Body of pancreas (tissue), 4 donors: ENCODE measurements around the gene PBX3. TPM values are rescaled to one million over a fixed set of nuclear protein-coding genes. Genes with fewer than 3 reads are reported as not detected.

Experiments used
- ATAC-seq: fragments of 150-250 bp; one replicate; pipeline ENCODE4 v1.9.1; 2016
- DNase-seq, 4 donors: peaks; one replicate each; pipeline ENCODE4 v3.0.0-alpha.2; 2019
- H3K27ac ChIP-seq, 4 donors: fragments of 200-600 bp; sonication (generic); 1 replicate in 3 of 4; 2 replicates in 1 of 4; pipeline versions ENCODE4 v1.5.1 to v1.6.1; 2016 to 2019; ENCODE audit warnings: mild to moderate bottlenecking in 1 of 4, mixed read lengths in 1 of 4, moderate library complexity in 1 of 4
- H3K27me3 ChIP-seq, 2 donors: fragments of 200-600 bp; sonication (generic); one replicate each; pipeline ENCODE4 v1.6.0; 2016; ENCODE audit warnings: mild to moderate bottlenecking in 1 of 2
- H3K36me3 ChIP-seq, 2 donors: fragments of 200-600 bp; sonication (generic); replicated peaks in 1 of 2; 2 replicates each; pipeline ENCODE4 v1.5.1; 2016; ENCODE audit warnings: low read depth in 2 of 2; ENCODE audit not compliant: insufficient read depth in 1 of 2
- H3K4me1 ChIP-seq: fragments of 200-600 bp; sonication (generic); one replicate; pipeline ENCODE4 v1.6.0; 2016
- H3K4me3 ChIP-seq, 2 donors: fragments of 200-600 bp; sonication (generic); 1 replicate in 1 of 2; 2 replicates in 1 of 2; pipeline ENCODE4 v1.5.1; 2016 to 2019
- H3K9me3 ChIP-seq, 3 donors: fragments of 200-600 bp; sonication (generic); 1 replicate in 2 of 3; 2 replicates in 1 of 3; pipeline ENCODE4 v1.5.1; 2016
- CTCF ChIP-seq, 7 experiments: fragments of 450-650 bp in 4 of 7; fragments of 200-600 bp in 3 of 7; sonication (generic) in 3 of 7; IDR thresholded peaks; one replicate each; pipeline ENCODE4 v1.5.1; 2016 to 2019; ENCODE audit warnings: antibody characterized with exemption in 7 of 7
- POLR2A ChIP-seq, 3 donors: fragments of 450-650 bp; IDR thresholded peaks; one replicate each; pipeline ENCODE4 v1.6.1; 2016; ENCODE audit warnings: antibody characterized with exemption in 3 of 3, mild to moderate bottlenecking in 2 of 3
- WGBS, 2 donors: methylation state at CpG; one replicate each; pipeline ENCODE4 v1.1.5; 2017; 5-methylcytosine and 5-hydroxymethylcytosine counted together
- intact Hi-C: fragments of 100-400 bp; cut with DNase I; formaldehyde crosslinking; loops from one replicate; pipeline ENCODE4 v1.15.1; 2023
- total RNA-seq, 2 donors: library from RNA; depleted of rRNA; stranded (reverse); fragments of >200 nt; gene quantifications; one replicate each; pipeline ENCODE4 v1.1.0, GENCODE V29; 2016

Gene PBX3
- total RNA-seq, 2 donors from 2014 or later = 12.5 to 36.3 TPM

- TF ChIP-seq POLR2A (IDR thresholded peaks at IDR 0.05) (no peak), CTCF (IDR thresholded peaks at IDR 0.05) (no peak)
- H3K4me3 ChIP-seq = no peak overlapping the region
- intact Hi-C loops = no loop called here
- H3K27me3 ChIP-seq = no peaks in the 10 kb centered on the region
- 78 to 88% methylated on average over 6 of the region's 6 CpGs for WGBS, 2 donors
- H3K36me3 ChIP-seq = no peaks in the 10 kb centered on the region
- ATAC-seq (no peak), DNase-seq (no peak)
- no peaks in the 10 kb centered on the region for H3K9me3 ChIP-seq
- no peak overlapping the region for H3K27ac ChIP-seq
- H3K4me1 ChIP-seq = no peaks in the 10 kb centered on the region
Observed at GRCh38 chr9:125968714-125969374, 221.7 kb downstream of the PBX3 start.

GRCh38 chr9:125969462-125969861 lies 222.3 kb downstream of the PBX3 start:
- Histone ChIP-seq H3K4me3 (no peak overlapping the region), H3K27me3 (no peaks in the 10 kb centered on the region), H3K4me1 (no peaks in the 10 kb centered on the region), H3K36me3 (no peaks in the 10 kb centered on the region), H3K27ac (no peak overlapping the region), H3K9me3 (no peaks in the 10 kb centered on the region)
- DNase-seq = no peak
- intact Hi-C loops = no loop called here
- no peak for TF ChIP-seq POLR2A (IDR thresholded peaks at IDR 0.05)
- no peak for TF ChIP-seq CTCF (IDR thresholded peaks at IDR 0.05)
- no peak for ATAC-seq
- WGBS, 2 donors = 70 to 90% methylated on average over 4 to 5 of the region's 5 CpGs

- no peak for TF ChIP-seq CTCF (IDR thresholded peaks at IDR 0.05)
- TF ChIP-seq POLR2A (IDR thresholded peaks at IDR 0.05) = no peak
- Histone ChIP-seq H3K4me1 (no peaks in the 10 kb centered on the region), H3K27ac (no peak overlapping the region), H3K27me3 (no peaks in the 10 kb centered on the region), H3K36me3 (no peaks in the 10 kb centered on the region), H3K9me3 (no peaks in the 10 kb centered on the region), H3K4me3 (no peak overlapping the region)
- intact Hi-C loops = no loop called here
- ATAC-seq (no peak), DNase-seq (no peak)
- WGBS, 2 donors = 64 to 85% methylated on average over 4 to 5 of the region's 5 CpGs
Observed at GRCh38 chr9:125969868-125970267, 222.7 kb downstream of the PBX3 start.

- TF ChIP-seq CTCF (IDR thresholded peaks at IDR 0.05) (no peak), POLR2A (IDR thresholded peaks at IDR 0.05) (no peak)
- ATAC-seq = no peak
- H3K27me3 ChIP-seq = no peaks in the 10 kb centered on the region
- intact Hi-C loops = no loop called here
- H3K9me3 ChIP-seq = no peaks in the 10 kb centered on the region
- no peak for DNase-seq
- no peaks in the 10 kb centered on the region for H3K4me1 ChIP-seq
- H3K36me3 ChIP-seq = no peaks in the 10 kb centered on the region
- 81 to 82% methylated on average over 4 to 5 of the region's 5 CpGs for WGBS, 2 donors
- no peak overlapping the region for H3K27ac ChIP-seq
- no peak overlapping the region for H3K4me3 ChIP-seq
Observed at GRCh38 chr9:125970340-125970739, 223.2 kb downstream of the PBX3 start.

GRCh38 chr9:125971050-125971449 lies 223.9 kb downstream of the PBX3 start:
- TF ChIP-seq POLR2A (IDR thresholded peaks at IDR 0.05) (no peak), CTCF (IDR thresholded peaks at IDR 0.05) (no peak)
- ATAC-seq (no peak), DNase-seq (no peak)
- Histone ChIP-seq H3K9me3 (no peaks in the 10 kb centered on the region), H3K4me1 (no peaks in the 10 kb centered on the region), H3K4me3 (no peak overlapping the region), H3K27ac (no peak overlapping the region), H3K36me3 (no peaks in the 10 kb centered on the region), H3K27me3 (no peaks in the 10 kb centered on the region)
- WGBS, 2 donors = 75 to 77% methylated on average over 3 of the region's 3 CpGs
- intact Hi-C loops = no loop called here
